Trophoblast cell (in vitro differentiated cells and primary cell): ENCODE results near the gene LDLRAD2.

Experiments used
- DNase-seq, 2 donors: peaks; one replicate each; pipeline ENCODE4 v3.0.0-alpha.2; 2016
- H2AFZ ChIP-seq: 2 replicates; pipeline ENCODE4 v1.6.1; 2013; ENCODE audit warnings: low read length, moderate library complexity, mild to moderate bottlenecking; ENCODE audit not compliant: insufficient read depth, poor library complexity
- H2AK5ac ChIP-seq: 2 replicates; pipeline ENCODE4 v1.6.1; 2013; ENCODE audit warnings: mild to moderate bottlenecking, low read length
- H2BK120ac ChIP-seq: 2 replicates; pipeline ENCODE4 v1.6.1; 2013; ENCODE audit warnings: low read length, mild to moderate bottlenecking, moderate library complexity; ENCODE audit not compliant: insufficient read depth, poor library complexity
- H2BK12ac ChIP-seq: 2 replicates; pipeline ENCODE4 v1.6.1; 2013; ENCODE audit warnings: mild to moderate bottlenecking, low read length, moderate library complexity
- H2BK5ac ChIP-seq: 2 replicates; pipeline ENCODE4 v1.6.1; 2013; ENCODE audit warnings: low read length, low read depth, moderate library complexity, mild to moderate bottlenecking; ENCODE audit not compliant: poor library complexity
- H3K14ac ChIP-seq: 2 replicates; pipeline ENCODE4 v1.6.1; 2013; ENCODE audit warnings: mild to moderate bottlenecking, low read length
- H3K18ac ChIP-seq: 2 replicates; pipeline ENCODE4 v1.6.1; 2013; ENCODE audit warnings: mild to moderate bottlenecking, low read length
- H3K23ac ChIP-seq: 2 replicates; pipeline ENCODE4 v1.6.1; 2013; ENCODE audit warnings: low read length
- H3K27ac ChIP-seq: 2 replicates; pipeline ENCODE4 v1.5.1; 2013; ENCODE audit warnings: low read depth, mild to moderate bottlenecking, inconsistent platforms, low read length, moderate library complexity
- H3K27me3 ChIP-seq: 2 replicates; pipeline ENCODE4 v1.6.1; 2013; ENCODE audit warnings: inconsistent platforms, mild to moderate bottlenecking, low read length, moderate library complexity; ENCODE audit not compliant: insufficient read depth
- H3K36me3 ChIP-seq, 2 experiments: 1 replicate in 1 of 2; 2 replicates in 1 of 2; pipeline ENCODE4 v1.6.1; 2013; ENCODE audit warnings: low read length in 2 of 2, mild to moderate bottlenecking in 2 of 2, moderate library complexity in 1 of 2; ENCODE audit not compliant: insufficient read depth in 2 of 2, control insufficient read depth in 1 of 2
- H3K4ac ChIP-seq: 2 replicates; pipeline ENCODE4 v1.6.1; 2013; ENCODE audit warnings: low read depth, mild to moderate bottlenecking, low read length, moderate library complexity
- H3K4me1 ChIP-seq, 2 experiments: 1 replicate in 1 of 2; 2 replicates in 1 of 2; pipeline ENCODE4 v1.6.1; 2013; ENCODE audit warnings: low read length in 2 of 2, mild to moderate bottlenecking in 2 of 2, moderate library complexity in 1 of 2; ENCODE audit not compliant: insufficient read depth in 2 of 2, control insufficient read depth in 1 of 2
- H3K4me2 ChIP-seq: 2 replicates; pipeline ENCODE4 v1.6.1; 2013; ENCODE audit warnings: inconsistent platforms, mild to moderate bottlenecking, low read length, moderate library complexity
- H3K4me3 ChIP-seq: 2 replicates; pipeline ENCODE4 v1.5.1; 2013; ENCODE audit warnings: mild to moderate bottlenecking, low read depth, low read length, inconsistent platforms
- H3K79me1 ChIP-seq: one replicate; pipeline ENCODE4 v1.6.1; 2013; ENCODE audit warnings: low read length
- H3K79me2 ChIP-seq: 2 replicates; pipeline ENCODE4 v1.6.1; 2013; ENCODE audit warnings: low read length, mild to moderate bottlenecking; ENCODE audit not compliant: control insufficient read depth, insufficient read depth, poor library complexity
- H3K9ac ChIP-seq: 2 replicates; pipeline ENCODE4 v1.6.1; 2013; ENCODE audit warnings: mild to moderate bottlenecking, low read length
- H3K9me3 ChIP-seq: 2 replicates; pipeline ENCODE4 v1.6.1; 2013; ENCODE audit warnings: low read depth, mild to moderate bottlenecking, control low read depth, inconsistent platforms, low read length; ENCODE audit not compliant: insufficient read depth
- H4K12ac ChIP-seq: 2 replicates; pipeline ENCODE4 v1.6.1; 2013; ENCODE audit warnings: low read depth, mild to moderate bottlenecking, low read length, moderate library complexity
- H4K8ac ChIP-seq: 2 replicates; pipeline ENCODE4 v1.6.1; 2013; ENCODE audit warnings: low read depth, mild to moderate bottlenecking, low read length, moderate library complexity
- H4K91ac ChIP-seq: one replicate; pipeline ENCODE4 v1.6.1; 2013; ENCODE audit warnings: low read depth, mild to moderate bottlenecking, low read length, moderate library complexity
- WGBS: extraction: QIAGEN DNeasy Blood & Tissue Kit; methylation state at CpG from one replicate; pipeline ENCODE4 v1.1.7; 2013; ENCODE audit warnings: missing lambda C conversion rate; ENCODE audit not compliant: insufficient read length, insufficient coverage; ENCODE audit errors: extremely low coverage; 5-methylcytosine and 5-hydroxymethylcytosine counted together

The LDLRAD2 gene

GRCh38 chr1:21843996-21844395, 31.9 kb downstream of the LDLRAD2 start:
- Histone ChIP-seq H4K12ac (no peak overlapping the region), H3K9ac (no peak overlapping the region), H3K4me2 (no peak overlapping the region), H3K4me3 (no peak overlapping the region), H3K18ac (no peak overlapping the region), H2BK5ac (no peak overlapping the region), H3K4ac (no peak overlapping the region), H3K27me3 (no peaks in the 10 kb centered on the region), H3K79me1 (no peaks in the 10 kb centered on the region), H3K14ac (no peak overlapping the region), H3K79me2 (no peaks in the 10 kb centered on the region), H3K27ac (no peak overlapping the region), H3K23ac (no peak overlapping the region), H2BK12ac (no peak overlapping the region), H3K4me1 (no peaks in the 10 kb centered on the region), H2AK5ac (no peak overlapping the region), H4K91ac (no peak overlapping the region), H4K8ac (no peak overlapping the region), H3K36me3 (peaks cover 87 to 89% of the 10 kb centered on the region in 2 experiments), H3K9me3 (peaks cover 4% of the 10 kb centered on the region), H2BK120ac (no peak overlapping the region), H2AFZ (no peak overlapping the region)
- no CpG with 5 or more reads among the region's 11 CpGs for WGBS
- no peak for DNase-seq

DNA sequence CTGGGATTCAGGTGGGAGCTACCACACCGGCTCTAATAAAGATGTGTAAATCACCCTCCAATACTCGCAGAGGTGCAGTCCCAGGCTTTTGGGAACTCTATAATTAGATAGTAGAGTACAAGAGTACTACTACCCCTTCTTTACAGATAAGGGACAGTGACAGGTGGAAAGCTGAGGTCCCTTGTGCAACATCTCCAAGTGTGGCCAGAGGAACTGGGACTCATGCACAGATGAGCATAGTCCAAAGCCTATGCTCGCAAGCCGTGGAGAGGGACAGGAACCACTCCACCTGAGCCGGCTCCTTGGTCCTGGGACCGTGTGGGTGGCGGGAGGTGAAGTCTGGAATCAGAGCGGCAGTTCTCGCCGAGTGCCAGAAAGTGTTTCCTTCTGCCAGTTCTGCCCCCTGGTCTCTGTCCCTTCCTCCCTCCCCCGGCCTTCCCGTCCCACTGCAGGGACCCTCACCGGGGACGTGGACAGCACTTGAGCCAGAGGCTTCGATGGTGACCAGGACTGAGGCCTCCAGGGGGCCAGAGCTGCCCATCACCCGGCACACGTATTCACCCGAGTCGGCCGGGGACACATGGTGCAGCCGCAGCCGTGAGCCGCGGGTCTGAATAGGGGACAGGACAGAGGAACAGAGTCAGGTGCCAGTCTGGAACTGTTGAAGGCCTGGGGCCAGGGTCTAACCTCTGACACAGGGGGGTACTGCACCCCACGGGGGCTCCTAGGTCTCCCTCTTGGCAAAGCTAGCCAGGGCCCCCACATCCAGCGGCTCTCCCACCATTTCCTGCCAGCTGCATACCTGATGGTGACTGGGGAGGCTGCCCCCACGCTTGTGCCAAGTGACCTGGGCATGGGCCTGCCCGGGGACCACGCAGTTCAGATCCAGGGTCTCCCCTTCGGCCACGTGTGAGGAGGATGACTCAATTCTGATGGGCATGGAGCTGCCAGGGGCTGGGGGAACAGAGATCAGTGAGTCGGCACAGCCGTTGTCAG, 33.9 kb downstream of the LDLRAD2 start:
- Histone ChIP-seq H3K4me2 (no peak overlapping the region), H3K36me3 (peaks cover 84 to 88% of the 10 kb centered on the region in 2 experiments), H4K8ac (no peak overlapping the region), H2AFZ (no peak overlapping the region), H4K91ac (no peak overlapping the region), H2AK5ac (no peak overlapping the region), H3K27me3 (no peaks in the 10 kb centered on the region), H3K27ac (no peak overlapping the region), H2BK5ac (no peak overlapping the region), H3K79me2 (no peaks in the 10 kb centered on the region), H3K4me1 (no peaks in the 10 kb centered on the region), H4K12ac (no peak overlapping the region), H3K18ac (no peak overlapping the region), H2BK12ac (no peak overlapping the region), H3K9ac (no peak overlapping the region), H3K14ac (no peak overlapping the region), H2BK120ac (no peak overlapping the region), H3K4me3 (no peak overlapping the region), H3K4ac (no peak overlapping the region), H3K9me3 (peaks cover 2% of the 10 kb centered on the region), H3K23ac (no peak overlapping the region), H3K79me1 (no peaks in the 10 kb centered on the region)
- no CpG with 5 or more reads among the region's 33 CpGs for WGBS
- DNase-seq: no peak

DNA sequence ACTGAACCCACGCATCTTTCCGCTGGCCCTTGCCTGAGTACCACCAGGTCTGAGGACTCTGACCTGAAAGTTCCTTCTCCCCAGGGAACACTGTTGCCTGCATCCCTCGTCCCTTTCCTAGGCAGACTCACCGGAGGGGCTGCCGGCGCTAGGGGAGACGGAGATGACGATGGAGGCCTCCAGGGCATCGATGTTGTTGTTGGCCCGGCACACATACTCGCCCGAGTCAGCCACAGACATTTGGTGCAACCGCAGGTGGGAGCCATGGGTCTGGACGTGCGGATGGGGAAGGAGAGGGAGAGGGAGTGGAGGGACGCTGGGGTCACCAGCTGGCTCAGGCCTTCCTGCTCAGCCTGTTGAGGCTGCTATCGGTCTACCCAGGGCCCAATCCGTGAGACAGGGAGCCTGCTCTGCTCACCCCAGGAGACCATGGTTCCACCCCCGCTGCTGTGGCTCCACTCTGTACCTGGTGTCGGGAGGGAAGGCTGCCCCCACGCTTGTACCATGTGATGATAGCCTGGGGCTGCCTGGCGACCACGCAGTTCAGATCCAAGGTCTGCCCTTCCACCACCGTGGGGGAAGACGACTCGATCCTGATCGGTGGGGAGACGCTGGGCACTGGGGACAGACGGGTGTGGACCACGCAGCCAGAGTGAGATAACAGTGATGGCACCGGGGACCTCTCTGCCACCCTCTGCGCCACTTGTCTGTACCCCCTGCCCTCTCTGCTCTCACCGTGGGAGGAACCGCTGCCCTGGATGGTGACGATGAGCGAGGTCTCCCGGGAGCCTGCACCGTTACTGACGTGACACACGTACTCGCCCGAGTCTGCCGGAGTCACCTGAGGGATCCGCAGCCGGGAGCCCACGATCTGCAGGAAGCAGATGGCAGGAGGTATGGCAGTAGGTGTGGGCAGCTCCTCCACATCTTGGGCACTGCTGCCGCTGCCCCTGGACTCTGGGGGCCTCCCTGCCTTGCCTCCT, 35.4 kb downstream of the LDLRAD2 start:
- no peak overlapping the region for H4K91ac ChIP-seq
- no peaks in the 10 kb centered on the region for H3K79me2 ChIP-seq
- H3K79me1 ChIP-seq: no peaks in the 10 kb centered on the region
- no peak for DNase-seq
- H3K18ac ChIP-seq: no peak overlapping the region
- H2AK5ac ChIP-seq: no peak overlapping the region
- no peak overlapping the region for H3K23ac ChIP-seq
- no peak overlapping the region for H3K4me2 ChIP-seq
- no peaks in the 10 kb centered on the region for H3K27me3 ChIP-seq
- WGBS: no CpG with 5 or more reads among the region's 47 CpGs
- no peaks in the 10 kb centered on the region for H3K4me1 ChIP-seq
- peak overlapping the region; percentile 6 for H3K4me3 ChIP-seq
- peaks cover 84 to 87% of the 10 kb centered on the region in 2 experiments for H3K36me3 ChIP-seq
- no peak overlapping the region for H3K14ac ChIP-seq
- H3K9ac ChIP-seq: no peak overlapping the region
- peaks cover 2% of the 10 kb centered on the region for H3K9me3 ChIP-seq
- no peak overlapping the region for H2AFZ ChIP-seq
- no peak overlapping the region for H2BK12ac ChIP-seq
- no peak overlapping the region for H4K8ac ChIP-seq
- no peak overlapping the region for H3K27ac ChIP-seq
- H2BK5ac ChIP-seq: no peak overlapping the region
- no peak overlapping the region for H2BK120ac ChIP-seq
- H4K12ac ChIP-seq: no peak overlapping the region
- no peak overlapping the region for H3K4ac ChIP-seq

GRCh38 chr1:21848524-21849174, 36.6 kb downstream of the LDLRAD2 start:
- Histone ChIP-seq H3K4me2 (no peak overlapping the region), H3K4me3 (peak overlapping the region; percentile 23)
- no CpG with 5 or more reads among the region's 17 CpGs for WGBS

More at GRCh38 chr1:21848524-21849174, 36.6 kb downstream of the LDLRAD2 start:
- H3K79me1 ChIP-seq: no peaks in the 10 kb centered on the region
- no peak overlapping the region for H2AK5ac ChIP-seq
- no peak overlapping the region for H3K9ac ChIP-seq
- no peaks in the 10 kb centered on the region for H3K9me3 ChIP-seq
- no peak overlapping the region for H2BK12ac ChIP-seq
- no peak overlapping the region for H2AFZ ChIP-seq
- DNase-seq: no peak
- H2BK120ac ChIP-seq: no peak overlapping the region
- H3K79me2 ChIP-seq: no peaks in the 10 kb centered on the region
- H3K23ac ChIP-seq: no peak overlapping the region
- no peaks in the 10 kb centered on the region for H3K27me3 ChIP-seq
- no peaks in the 10 kb centered on the region for H3K4me1 ChIP-seq
- no peak overlapping the region for H3K14ac ChIP-seq
- H3K27ac ChIP-seq: no peak overlapping the region
- no peak overlapping the region for H4K8ac ChIP-seq
- H3K18ac ChIP-seq: no peak overlapping the region
- peaks cover 81 to 84% of the 10 kb centered on the region in 2 experiments for H3K36me3 ChIP-seq
- no peak overlapping the region for H2BK5ac ChIP-seq
- H4K12ac ChIP-seq: no peak overlapping the region
- H4K91ac ChIP-seq: no peak overlapping the region
- H3K4ac ChIP-seq: no peak overlapping the region
